ENCODE results near the gene FRAT1.
"Not testable (repeated sequence)": the region's sequence is repeated elsewhere in the genome, so short reads cannot be mapped to it uniquely, and the experiment has no call there.

The FRAT1 gene

GRCh38 chr10:97318772-97319651, at the start of gene FRAT1:
FRAT1 (plus strand) TSS chr10:97319271; CDS start chr10:97319454, 183 bp downstream.
- peak; percentile 80 for DNase-seq (ENCODE audit: low read depth)

DNA sequence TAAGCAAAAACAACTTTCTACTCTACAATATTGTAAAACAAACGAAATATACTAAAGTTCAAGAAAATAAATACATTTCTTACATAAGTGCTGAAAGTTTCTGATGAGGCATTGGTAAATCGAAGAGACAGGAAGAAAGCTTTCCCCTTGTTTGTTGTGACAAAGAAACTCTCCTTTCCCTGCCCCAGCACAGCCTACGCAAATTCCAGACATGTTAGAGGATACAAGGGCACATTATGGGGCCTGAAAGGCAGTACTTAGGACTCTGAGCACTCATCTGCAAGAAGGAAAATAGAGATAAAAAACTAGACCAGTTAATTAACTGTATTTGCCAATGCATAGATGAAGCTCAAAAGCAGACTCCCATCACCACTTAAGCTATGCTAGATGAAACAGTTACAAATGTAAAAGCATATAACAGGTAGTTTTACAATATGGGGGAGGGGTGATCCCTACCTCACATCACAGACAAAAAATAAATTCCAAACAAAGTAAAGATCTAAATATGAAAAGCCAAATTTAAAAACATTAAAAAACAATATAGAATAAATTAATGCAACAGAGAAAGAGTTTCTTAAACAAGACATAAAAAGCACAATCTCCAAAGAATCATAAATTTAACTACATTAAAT, 48.4 kb upstream of the FRAT1 start:
- DNase-seq (ENCODE audit: low read depth) = no peak

DNA sequence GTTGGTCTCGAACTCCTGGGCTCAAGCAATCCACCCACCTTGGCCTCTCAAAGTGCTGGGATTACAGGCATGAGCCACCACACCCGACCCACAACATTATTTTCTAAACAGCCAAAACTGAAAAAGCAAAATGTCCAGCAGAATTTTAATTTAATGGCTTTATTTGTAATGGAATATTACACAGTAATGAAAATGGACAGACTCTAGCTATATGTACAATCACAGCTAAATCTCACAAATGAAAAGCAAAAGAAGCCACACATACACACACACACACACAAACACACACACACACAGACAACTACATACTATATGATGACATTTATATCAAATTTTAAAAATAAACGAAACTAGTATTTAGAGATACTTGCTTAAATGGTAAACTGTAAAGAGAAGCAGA, 45.4 kb upstream of the FRAT1 start:
- no peak for DNase-seq (ENCODE audit: low read depth)

DNA sequence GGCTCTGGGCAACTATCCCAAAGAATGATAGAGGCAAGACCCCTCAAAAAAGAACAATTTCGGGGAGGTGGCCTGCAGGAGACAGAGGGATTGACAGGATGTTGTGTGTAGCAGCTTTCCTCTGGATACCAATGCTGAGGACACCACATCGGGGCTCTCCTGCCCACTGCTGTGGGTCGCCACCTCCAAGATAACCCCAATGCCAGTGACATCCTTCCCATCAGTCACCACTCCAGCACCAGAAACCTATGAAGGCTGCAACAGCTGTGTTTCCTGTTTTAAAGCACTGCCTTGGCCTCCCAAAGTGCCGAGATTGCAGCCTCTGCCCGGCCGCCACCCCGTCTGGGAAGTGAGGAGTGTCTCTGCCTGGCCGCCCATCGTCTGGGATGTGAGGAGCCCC, 44.2 kb upstream of the FRAT1 start:
- DNase-seq (ENCODE audit: low read depth) = no peak

- no peak for DNase-seq (ENCODE audit: low read depth)
These were observed 41.5 kb upstream of the FRAT1 start for GRCh38 chr10:97277551-97277950.

- no peak for DNase-seq (ENCODE audit: low read depth)
These were observed 40.5 kb upstream of the FRAT1 start for GRCh38 chr10:97278491-97278989.

DNA sequence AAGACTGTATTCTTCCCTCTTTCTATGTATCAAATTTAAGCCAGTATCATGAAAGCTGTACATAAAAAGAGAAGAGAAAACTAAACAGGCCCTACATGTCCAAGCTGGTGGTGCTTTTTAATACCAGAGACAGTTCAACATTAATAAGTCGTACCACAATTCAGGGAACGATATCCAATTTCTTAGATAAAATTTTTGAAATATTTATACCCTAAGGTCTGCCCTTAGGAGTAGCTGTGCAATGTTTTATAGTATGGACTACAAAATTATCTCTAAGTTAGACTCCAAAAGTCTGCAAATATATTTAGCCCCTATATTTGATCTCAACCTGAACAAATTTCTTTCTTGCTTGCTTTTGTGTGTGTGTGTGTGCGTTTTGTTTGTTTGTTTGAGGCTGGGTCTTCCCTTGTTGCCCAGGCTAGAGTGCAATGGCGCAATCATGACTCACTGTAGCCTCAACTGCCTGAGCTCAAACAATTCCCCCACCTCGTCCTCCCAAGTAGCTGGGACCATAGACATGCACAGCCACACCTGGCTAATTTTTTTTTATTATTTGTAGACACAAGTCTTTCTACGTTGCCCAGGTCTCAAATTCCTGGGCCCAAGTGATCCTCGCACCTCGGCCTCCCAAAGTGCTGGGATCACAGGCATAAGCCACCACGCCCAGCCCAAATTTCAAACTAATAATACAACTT, 39.8 kb upstream of the FRAT1 start:
- no peak for DNase-seq (ENCODE audit: low read depth)

DNA sequence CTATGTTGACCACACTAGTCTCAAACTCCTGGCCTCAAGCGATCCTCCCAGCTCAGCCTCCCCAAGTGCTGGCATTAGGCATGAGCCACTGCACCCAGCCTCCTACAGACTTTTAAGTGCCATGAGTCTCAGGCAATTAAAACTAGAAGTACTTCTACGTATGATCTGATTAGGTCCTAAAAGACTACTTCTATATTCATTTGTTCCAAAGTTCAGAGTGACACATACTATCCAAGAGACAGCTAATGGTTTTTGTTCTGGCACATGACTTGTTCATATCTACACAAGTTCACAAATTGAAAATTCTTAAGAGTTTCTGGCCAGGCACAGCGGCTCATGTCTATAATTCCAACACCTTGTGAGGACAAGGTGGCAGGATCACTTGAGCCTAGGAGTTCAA, 38.3 kb upstream of the FRAT1 start:
- DNase-seq (ENCODE audit: low read depth) = no peak

DNA sequence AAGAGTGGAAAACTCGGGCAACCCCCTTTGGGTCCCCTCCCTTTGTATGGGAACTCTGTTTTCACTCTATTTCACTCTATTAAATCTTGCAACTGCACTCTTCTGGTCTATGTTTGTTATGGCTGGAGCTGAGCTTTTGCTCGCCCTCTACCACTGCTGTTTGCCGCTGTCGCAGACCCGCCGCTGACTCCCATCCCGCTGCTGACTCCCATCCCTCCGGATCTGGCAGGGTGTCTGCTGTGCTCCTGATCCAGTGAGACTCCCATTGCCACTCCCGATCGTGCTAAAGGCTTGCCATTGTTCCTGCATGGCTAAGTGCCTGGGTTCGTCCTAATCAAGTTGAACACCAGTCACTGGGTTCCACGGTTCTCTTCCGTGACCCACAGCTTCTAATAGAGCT, 29.0 kb upstream of the FRAT1 start:
- not testable (repeated sequence) for DNase-seq (ENCODE audit: low read depth)

- DNase-seq (ENCODE audit: low read depth) = not testable (repeated sequence)
These were observed 28.3 kb upstream of the FRAT1 start for GRCh38 chr10:97290576-97291356.

- no peak for DNase-seq (ENCODE audit: low read depth)
These were observed 27.5 kb upstream of the FRAT1 start for GRCh38 chr10:97291357-97292096.

GRCh38 chr10:97292097-97292861, 26.8 kb upstream of the FRAT1 start, which contains the start of gene ARHGAP19:
ARHGAP19 (minus strand) TSS chr10:97292637; CDS start chr10:97292627, 10 bp downstream.
- peak; percentile 90 for DNase-seq (ENCODE audit: low read depth)

GRCh38 chr10:97292862-97293198, 26.2 kb upstream of the FRAT1 start:
- DNase-seq (ENCODE audit: low read depth) = no peak

- no peak for DNase-seq (ENCODE audit: low read depth)
These were observed 21.4 kb upstream of the FRAT1 start for GRCh38 chr10:97297556-97298222.

- no peak for DNase-seq (ENCODE audit: low read depth)
These were observed 20.9 kb upstream of the FRAT1 start for GRCh38 chr10:97298223-97298571.

GRCh38 chr10:97300980-97301379, 18.1 kb upstream of the FRAT1 start:
- DNase-seq (ENCODE audit: low read depth) = no peak

DNA sequence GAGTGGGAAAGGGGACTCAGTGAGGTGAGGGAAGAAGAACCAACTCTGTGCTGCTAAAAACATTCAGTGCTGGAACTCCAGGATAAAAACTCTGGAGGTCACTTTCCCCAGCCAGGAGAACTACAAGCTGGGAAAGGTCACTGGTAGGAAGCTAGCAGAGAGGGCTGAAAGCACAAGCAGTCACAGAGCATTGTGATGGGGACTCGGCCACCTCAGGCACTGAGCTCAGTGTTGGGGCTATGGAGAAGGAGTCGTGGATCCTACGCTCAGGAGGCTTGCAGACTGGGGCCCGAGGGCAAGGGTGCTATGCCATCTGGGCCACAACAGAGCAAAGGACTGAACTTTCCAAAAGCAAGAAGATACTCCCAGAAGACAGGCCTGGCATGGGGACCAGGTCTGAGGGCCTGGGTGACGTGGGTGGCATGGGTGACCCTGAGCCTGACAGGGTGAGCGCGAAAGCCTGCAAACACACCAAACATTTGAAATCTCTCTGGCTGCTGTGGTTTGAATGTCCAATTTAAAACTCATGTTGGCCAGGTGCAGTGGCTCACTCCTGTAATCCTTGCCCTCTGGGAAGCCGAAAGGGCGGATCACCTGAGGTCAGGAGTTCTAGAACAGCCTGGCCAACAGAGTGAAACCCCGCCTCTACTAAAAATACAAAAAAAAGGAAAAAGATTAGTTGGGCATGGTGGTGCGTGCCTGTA, 16.8 kb upstream of the FRAT1 start:
- no peak for DNase-seq (ENCODE audit: low read depth)

DNA sequence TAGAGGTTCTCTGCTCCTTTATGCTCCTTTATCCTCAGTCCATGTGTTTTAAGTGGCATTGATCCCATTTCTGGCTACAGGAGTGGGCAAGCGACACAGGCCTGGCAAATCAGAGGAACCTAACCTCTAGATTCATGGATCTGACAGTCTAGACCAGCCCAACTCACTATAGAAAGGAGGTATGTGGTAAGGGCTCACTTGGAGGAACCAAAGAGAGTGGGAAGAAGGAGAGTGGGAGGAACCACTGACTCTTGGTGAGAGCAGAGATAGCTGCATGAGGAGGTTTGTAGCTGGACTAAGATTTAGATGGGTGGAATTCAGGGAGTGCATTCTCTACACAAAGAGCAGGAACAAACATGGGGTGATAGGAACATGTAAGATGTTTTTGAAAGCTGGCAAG, 11.6 kb upstream of the FRAT1 start:
- no peak for DNase-seq (ENCODE audit: low read depth)
